ENCODE data around the gene CD9.

DNA sequence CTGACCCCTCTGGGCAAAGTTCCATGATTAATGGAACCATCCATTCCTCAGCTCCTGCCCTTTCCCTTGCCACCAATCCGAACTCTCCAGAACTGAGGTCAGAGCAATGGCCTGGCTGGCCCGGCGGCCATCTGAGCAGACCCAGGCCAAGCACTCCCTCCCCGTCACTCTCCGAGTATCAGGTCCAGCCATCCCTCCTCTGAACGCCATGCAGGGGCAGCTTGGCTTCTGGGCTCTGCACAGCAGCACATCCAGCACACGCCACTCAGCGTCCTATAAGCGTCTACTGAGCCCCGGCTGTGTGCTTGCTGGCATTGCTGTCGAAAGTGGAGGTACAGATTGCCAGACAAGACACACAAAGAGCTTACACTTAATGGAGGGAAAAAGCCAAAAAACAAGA, 41.5 kb upstream of the CD9 start:
- TF ChIP-seq POLR2A (IDR thresholded peaks at IDR 0.05; ENCODE audit: low read length): no peak
- TF ChIP-seq GATA1 (IDR thresholded peaks at IDR 0.05; ENCODE audit: low read depth, low read length): no peak

Measured in erythroblast (primary cell).